ENCODE results near the gene MYO9B.

GRCh38 chr19:17049711-17050280, 25.8 kb upstream of the MYO9B start:
- TF ChIP-seq CTCF (IDR thresholded peaks at IDR 0.05; ENCODE audit: borderline replicate concordance, extremely low read depth, low read length, poor library complexity, severe bottlenecking) (no peak), EZH2 (IDR thresholded peaks at IDR 0.05; ENCODE audit: borderline replicate concordance, low read depth, low read length, severe bottlenecking) (no peak)

Data from DND-41 (cell line).